NB4 (cell line): ENCODE measurements around the gene KLHL13.

Experiments
- TF ChIP-seq, protein P1 (sequence below): IDR thresholded peaks from one replicate; pipeline ENCODE4 v1.5.1; 2012; ENCODE audit warnings: low read depth, low read length
- TF ChIP-seq, protein P2 (sequence below): IDR thresholded peaks from 2 replicates; pipeline ENCODE4 v1.6.1; 2011; ENCODE audit warnings: low read depth, low read length

DNA sequence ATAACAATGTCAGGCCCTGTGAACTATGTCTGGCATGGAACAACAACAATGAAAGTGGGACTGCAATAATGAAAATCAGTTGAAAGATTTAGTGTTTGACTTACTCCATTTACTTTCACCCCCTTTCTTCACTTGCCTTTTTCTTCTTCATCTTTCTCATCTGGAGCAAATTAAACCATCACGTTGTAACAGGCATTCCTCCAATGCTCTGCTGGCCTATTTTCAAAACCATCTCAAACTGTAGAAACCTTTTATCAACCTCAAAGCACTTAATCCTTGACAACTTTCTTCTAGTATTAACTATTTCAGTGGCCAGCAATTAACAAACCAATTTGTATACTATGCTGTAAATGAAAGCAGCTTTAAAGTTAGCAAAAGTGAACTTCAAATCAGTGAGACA is 8.3 kb downstream of the KLHL13 start:
- TF ChIP-seq, protein P1, sequence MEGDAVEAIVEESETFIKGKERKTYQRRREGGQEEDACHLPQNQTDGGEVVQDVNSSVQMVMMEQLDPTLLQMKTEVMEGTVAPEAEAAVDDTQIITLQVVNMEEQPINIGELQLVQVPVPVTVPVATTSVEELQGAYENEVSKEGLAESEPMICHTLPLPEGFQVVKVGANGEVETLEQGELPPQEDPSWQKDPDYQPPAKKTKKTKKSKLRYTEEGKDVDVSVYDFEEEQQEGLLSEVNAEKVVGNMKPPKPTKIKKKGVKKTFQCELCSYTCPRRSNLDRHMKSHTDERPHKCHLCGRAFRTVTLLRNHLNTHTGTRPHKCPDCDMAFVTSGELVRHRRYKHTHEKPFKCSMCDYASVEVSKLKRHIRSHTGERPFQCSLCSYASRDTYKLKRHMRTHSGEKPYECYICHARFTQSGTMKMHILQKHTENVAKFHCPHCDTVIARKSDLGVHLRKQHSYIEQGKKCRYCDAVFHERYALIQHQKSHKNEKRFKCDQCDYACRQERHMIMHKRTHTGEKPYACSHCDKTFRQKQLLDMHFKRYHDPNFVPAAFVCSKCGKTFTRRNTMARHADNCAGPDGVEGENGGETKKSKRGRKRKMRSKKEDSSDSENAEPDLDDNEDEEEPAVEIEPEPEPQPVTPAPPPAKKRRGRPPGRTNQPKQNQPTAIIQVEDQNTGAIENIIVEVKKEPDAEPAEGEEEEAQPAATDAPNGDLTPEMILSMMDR: no peak
- TF ChIP-seq, protein P2, sequence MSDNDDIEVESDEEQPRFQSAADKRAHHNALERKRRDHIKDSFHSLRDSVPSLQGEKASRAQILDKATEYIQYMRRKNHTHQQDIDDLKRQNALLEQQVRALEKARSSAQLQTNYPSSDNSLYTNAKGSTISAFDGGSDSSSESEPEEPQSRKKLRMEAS: no peak
